IMR-90 (cell line): ENCODE data around the gene CCDC122. TPM values are rescaled to one million over a fixed set of nuclear protein-coding genes. Genes with fewer than 3 reads are reported as not detected.

Source experiments
- ATAC-seq: fragments of 200-7000 bp; cut with Tn5 transposase; 2 replicates; pipeline ENCODE4 v1.9.1; 2020; ENCODE audit warnings: low read depth, mild to moderate bottlenecking, moderate library complexity
- BruUV-seq: library from RNA; stranded (reverse); fragments of 400-500 nt; replicated peaks from 2 replicates; lab custom pipeline; 2021; lab: Mats Ljungman, UMichigan
- CTCF ChIA-PET: fragments of 300-600 bp; formaldehyde crosslinking; extraction: SDS; loops from one replicate; lab custom pipeline; 2021; ENCODE audit warnings: antibody characterized with exemption; lab: Yijun Ruan, JAX
- POLR2A ChIA-PET: fragments of 300-600 bp; sonication (Branson Sonifier 250); formaldehyde crosslinking; loops from one replicate; lab custom pipeline; 2022; ENCODE audit warnings: antibody characterized with exemption; ENCODE audit not compliant: unreplicated experiment; lab: Charles Lee
- DNase-seq: peaks from one replicate; pipeline ENCODE4 v3.0.0; 2013
- H2AFZ ChIP-seq: replicated peaks from 2 replicates; pipeline ENCODE3; 2013; ENCODE audit warnings: low read length, mild to moderate bottlenecking; ENCODE audit not compliant: poor library complexity
- H2AK5ac ChIP-seq: 2 replicates; pipeline ENCODE4 v1.6.1; 2013; ENCODE audit warnings: low read depth, low read length, inconsistent platforms
- H2AK9ac ChIP-seq: replicated peaks from 2 replicates; pipeline ENCODE3; 2013; ENCODE audit warnings: mild to moderate bottlenecking, low read depth, low read length, moderate library complexity; ENCODE audit not compliant: poor library complexity
- H2BK120ac ChIP-seq: 2 replicates; pipeline ENCODE4 v1.6.1; 2013; ENCODE audit warnings: low read depth, low read length, inconsistent platforms
- H2BK15ac ChIP-seq: 3 replicates; pipeline ENCODE4 v1.6.1; 2013; ENCODE audit warnings: low read depth, low read length, inconsistent platforms
- H2BK20ac ChIP-seq: 2 replicates; pipeline ENCODE4 v1.6.1; 2013; ENCODE audit warnings: low read depth, mild to moderate bottlenecking, inconsistent platforms, low read length, moderate library complexity
- H2BK5ac ChIP-seq: 2 replicates; pipeline ENCODE4 v1.6.1; 2013; ENCODE audit warnings: mild to moderate bottlenecking, low read depth, low read length, inconsistent platforms; ENCODE audit not compliant: poor library complexity, severe bottlenecking
- H3K14ac ChIP-seq: replicated peaks from 2 replicates; pipeline ENCODE4 v1.6.1; 2013; ENCODE audit warnings: low read depth, low read length, inconsistent platforms
- H3K18ac ChIP-seq: 2 replicates; pipeline ENCODE4 v1.6.1; 2013; ENCODE audit warnings: low read depth, low read length, control low read depth
- H3K23ac ChIP-seq: 2 replicates; pipeline ENCODE4 v1.6.1; 2013; ENCODE audit warnings: low read depth, low read length, inconsistent platforms
- H3K27ac ChIP-seq: 2 replicates; pipeline ENCODE4 v1.5.1; 2013; ENCODE audit warnings: mild to moderate bottlenecking, control low read depth, low read length; ENCODE audit not compliant: insufficient read depth
- H3K27me3 ChIP-seq: 2 replicates; pipeline ENCODE4 v1.6.1; 2013; ENCODE audit warnings: low read length; ENCODE audit not compliant: control insufficient read depth, insufficient read depth
- H3K36me3 ChIP-seq: 2 replicates; pipeline ENCODE4 v1.6.1; 2013; ENCODE audit warnings: low read length, mixed read lengths; ENCODE audit not compliant: control insufficient read depth, insufficient read depth
- H3K4ac ChIP-seq: 2 replicates; pipeline ENCODE4 v1.6.1; 2013; ENCODE audit warnings: low read depth, low read length, inconsistent platforms
- H3K4me1 ChIP-seq: 2 replicates; pipeline ENCODE4 v1.6.1; 2013; ENCODE audit warnings: low read length, mixed read lengths; ENCODE audit not compliant: control insufficient read depth, insufficient read depth
- H3K4me2 ChIP-seq: 2 replicates; pipeline ENCODE4 v1.6.1; 2013; ENCODE audit warnings: low read depth, mild to moderate bottlenecking, control low read depth, low read length, moderate library complexity
- H3K4me3 ChIP-seq: 2 replicates; pipeline ENCODE4 v1.5.1; 2013; ENCODE audit warnings: low read depth, mild to moderate bottlenecking, control low read depth, low read length, moderate library complexity; ENCODE audit not compliant: insufficient read depth
- H3K56ac ChIP-seq: 2 replicates; pipeline ENCODE4 v1.6.1; 2013; ENCODE audit warnings: low read length, inconsistent platforms; ENCODE audit not compliant: insufficient read depth; ENCODE audit errors: extremely low read depth
- H3K79me1 ChIP-seq, 2 experiments: 2 replicates each; pipeline ENCODE4 v1.6.1; 2013; ENCODE audit warnings: low read length in 2 of 2, inconsistent platforms in 1 of 2, low read depth in 1 of 2
- H3K9ac ChIP-seq: 2 replicates; pipeline ENCODE4 v1.6.1; 2013; ENCODE audit warnings: low read depth, low read length, control low read depth
- H3K9me1 ChIP-seq: 2 replicates; pipeline ENCODE4 v1.6.1; 2013; ENCODE audit warnings: low read length, inconsistent platforms; ENCODE audit not compliant: insufficient read depth
- H3K9me3 ChIP-seq: 2 replicates; pipeline ENCODE4 v1.6.1; 2013; ENCODE audit warnings: low read length; ENCODE audit not compliant: control insufficient read depth, insufficient read depth
- H4K20me1 ChIP-seq: 2 replicates; pipeline ENCODE4 v1.6.1; 2013; ENCODE audit warnings: low read length, inconsistent platforms; ENCODE audit not compliant: insufficient read depth
- H4K5ac ChIP-seq: 2 replicates; pipeline ENCODE4 v1.6.1; 2013; ENCODE audit warnings: mild to moderate bottlenecking, low read depth, low read length, control low read depth
- H4K8ac ChIP-seq, 2 experiments: 2 replicates each; pipeline ENCODE4 v1.6.1; 2013; ENCODE audit warnings: low read depth in 2 of 2, low read length in 2 of 2, control low read depth in 1 of 2, inconsistent platforms in 1 of 2
- H4K91ac ChIP-seq: 2 replicates; pipeline ENCODE4 v1.6.1; 2013; ENCODE audit warnings: low read depth, low read length, inconsistent platforms; ENCODE audit not compliant: insufficient read depth
- CEBPB ChIP-seq: IDR thresholded peaks from 2 replicates; pipeline ENCODE4 v1.6.1; 2012; ENCODE audit warnings: low read depth, low read length, improper control_type of control experiment
- WGBS, 2 experiments: methylation state at CpG; one replicate each; pipeline versions ENCODE4 v1.1.5 to v1.1.7; 2013; ENCODE audit warnings: missing lambda C conversion rate in 2 of 2; ENCODE audit not compliant: insufficient read length in 1 of 2; ENCODE audit errors: extremely low coverage in 2 of 2; 5-methylcytosine and 5-hydroxymethylcytosine counted together
- dilution Hi-C: fragments of 300-500 bp; cut with HindIII; formaldehyde crosslinking; loops from one replicate; pipeline ENCODE4 v1.14.3; 2018; ENCODE audit warnings: low sequenced_read_pairs; ENCODE audit not compliant: unreplicated experiment
- in situ Hi-C: fragments of 300-500 bp; cut with MboI; formaldehyde crosslinking; loops from 3 replicates; pipeline ENCODE4 v1.14.3; 2019; ENCODE audit warnings: low sequenced_read_pairs, inconsistent platforms, mixed read lengths
- intact Hi-C: fragments of 100-400 bp; cut with micrococcal nuclease; formaldehyde crosslinking; loops from 2 replicates; pipeline ENCODE4 v1.10.0; 2022
- polyA plus RNA-seq, 3 experiments: library from polyadenylated mRNA; depleted of rRNA; stranded (reverse); fragments of >200 nt; gene quantifications; 2 replicates each; pipeline ENCODE4 v1.2.3, GENCODE V29; 2012; ENCODE audit warnings: low replicate concordance in 1 of 3
- total RNA-seq: library from RNA; depleted of rRNA; stranded (reverse); fragments of >200 nt; gene quantifications from 2 replicates; pipeline ENCODE4 v1.2.3, GENCODE V29; 2012

CCDC122 gene
- total and polyA plus RNA-seq, 2 of the 4 experiments (the other 2 are of a cell fraction), result 0.70 to 0.72 TPM

GRCh38 chr13:43883631-43884030, 4.1 kb upstream of the CCDC122 start:
- no peak overlapping the region for H2AK9ac ChIP-seq
- peaks cover 0 to 10% of the 10 kb centered on the region in 2 experiments; a peak in 3 of 4 replicates for H3K79me1 ChIP-seq
- DNase-seq (peak; percentile 67), ATAC-seq (no peak)
- WGBS, 2 experiments, result no CpG with 5 or more reads among the region's 3 CpGs
- BruUV-seq, result no TSS peak
- no peaks in the 10 kb centered on the region for H3K27me3 ChIP-seq
- in situ Hi-C loops, result no loop called here
- H3K56ac ChIP-seq, result no peak overlapping the region
- no peak overlapping the region for H3K4ac ChIP-seq
- no peaks in the 10 kb centered on the region for H3K9me3 ChIP-seq
- H3K4me3 ChIP-seq, result no peak overlapping the region
- intact Hi-C loops, result no loop called here
- no peak overlapping the region for H3K14ac ChIP-seq
- H4K5ac ChIP-seq, result no peak overlapping the region
- no peak overlapping the region for H2AK5ac ChIP-seq
- no peak overlapping the region for H3K27ac ChIP-seq
- CTCF ChIA-PET, result interaction anchor here (0.9 kb wide), 1 partner anchor 11 kb away, joined by 3 read pairs; no protein-coding TSS in a partner anchor
- no peak overlapping the region for H2AFZ ChIP-seq
- H3K36me3 ChIP-seq, result no peaks in the 10 kb centered on the region
- H2BK5ac ChIP-seq, result no peak overlapping the region
- POLR2A ChIA-PET, result no interaction called here
- dilution Hi-C loops, result no loop called here
- H3K9me1 ChIP-seq, result peaks cover under 1% of the 10 kb centered on the region
- H2BK15ac ChIP-seq, result no peak overlapping the region
- H3K4me2 ChIP-seq, result no peak overlapping the region
- H3K9ac ChIP-seq, result no peak overlapping the region
- peaks cover 7% of the 10 kb centered on the region for H3K4me1 ChIP-seq
- H4K20me1 ChIP-seq, result no peaks in the 10 kb centered on the region
- H3K23ac ChIP-seq, result no peak overlapping the region
- no peak overlapping the region for H2BK20ac ChIP-seq
- H2BK120ac ChIP-seq, result no peak overlapping the region
- H4K8ac ChIP-seq, result no peak overlapping the region
- H4K91ac ChIP-seq, result no peak overlapping the region
- no peak overlapping the region for H3K18ac ChIP-seq
- TF ChIP-seq CEBPB, result no peak
